Natural killer cell (primary cell): ENCODE measurements around the gene LBHD2. TPM values are rescaled to one million over a fixed set of nuclear protein-coding genes. Genes with fewer than 3 reads are reported as not detected.

Experiments used
- ATAC-seq, 3 donors: fragments of 150-1000 bp in 2 of 3; fragments of 200-7000 bp in 1 of 3; cut with Tn5 transposase; 1 replicate in 1 of 3; 2 replicates in 2 of 3; pipeline ENCODE4 v1.10.0; 2021; ENCODE audit warnings: mild to moderate bottlenecking in 2 of 3, moderate library complexity in 2 of 3
- DNase-seq, 2 donors: peaks; one replicate each; pipeline versions ENCODE4 v3.0.0 to v3.0.0-alpha.2; 2013 to 2021; ENCODE audit warnings: mixed read lengths in 1 of 2
- H3K27ac ChIP-seq: one replicate; pipeline ENCODE4 v1.5.1; 2013; ENCODE audit warnings: mild to moderate bottlenecking, low read length
- H3K27me3 ChIP-seq: one replicate; pipeline ENCODE4 v1.6.1; 2013; ENCODE audit warnings: low read length; ENCODE audit not compliant: control insufficient read depth, insufficient read depth
- H3K36me3 ChIP-seq: one replicate; pipeline ENCODE4 v1.6.1; 2013; ENCODE audit warnings: low read length; ENCODE audit not compliant: control insufficient read depth, insufficient read depth
- H3K4me1 ChIP-seq: one replicate; pipeline ENCODE4 v1.6.1; 2013; ENCODE audit warnings: low read length; ENCODE audit not compliant: control insufficient read depth, insufficient read depth
- H3K4me3 ChIP-seq: one replicate; pipeline ENCODE4 v1.5.1; 2013; ENCODE audit warnings: low read length
- H3K9me3 ChIP-seq: one replicate; pipeline ENCODE4 v1.6.1; 2013; ENCODE audit warnings: low read length; ENCODE audit not compliant: control insufficient read depth, insufficient read depth
- H3K27ac Mint-ChIP-seq, 2 donors: one replicate each; pipeline ENCODE4 v1.8.0; 2022; ENCODE audit warnings: mild to moderate bottlenecking in 2 of 2, mixed read lengths in 2 of 2, moderate library complexity in 1 of 2
- H3K27me3 Mint-ChIP-seq, 2 donors: one replicate each; pipeline ENCODE4 v1.8.0; 2022; ENCODE audit warnings: low read depth in 2 of 2, mixed read lengths in 2 of 2
- H3K36me3 Mint-ChIP-seq: one replicate; pipeline ENCODE4 v1.8.0; 2022; ENCODE audit warnings: mixed read lengths
- H3K4me1 Mint-ChIP-seq, 2 donors: one replicate each; pipeline ENCODE4 v1.8.0; 2022; ENCODE audit warnings: mixed read lengths in 2 of 2
- H3K4me3 Mint-ChIP-seq: one replicate; pipeline ENCODE4 v1.8.0; 2022; ENCODE audit warnings: mild to moderate bottlenecking, moderate library complexity, mixed read lengths
- H3K9me3 Mint-ChIP-seq, 2 donors: one replicate each; pipeline ENCODE4 v1.8.0; 2022; ENCODE audit warnings: mixed read lengths in 2 of 2
- CTCF ChIP-seq: fragments of 200-600 bp; IDR thresholded peaks from one replicate; pipeline ENCODE4 v1.8.0; 2022; ENCODE audit warnings: antibody characterized with exemption
- WGBS: methylation state at CpG from one replicate; pipeline ENCODE4 v1.1.7; 2013; ENCODE audit warnings: missing lambda C conversion rate; ENCODE audit not compliant: insufficient coverage; 5-methylcytosine and 5-hydroxymethylcytosine counted together
- intact Hi-C: fragments of 100-400 bp; cut with micrococcal nuclease; formaldehyde crosslinking; loops from one replicate; pipeline ENCODE4 v1.14.2; 2022
- total RNA-seq, 4 donors: library from RNA; stranded (reverse); fragments of 120-200 nt in 1 of 4; gene quantifications; one replicate each; pipeline versions ENCODE4 v1.2.3 to v1.2.4, GENCODE V29; 2013 to 2022

LBHD2 gene
- total RNA-seq, 3 donors from 2014 or later (not counting 1 experiment from before 2014, with no cell fraction given), result not detected

GRCh38 chr14:103126088-103126872 lies 42.3 kb downstream of the LBHD2 start:
- Mint-ChIP-seq H3K27ac (no peak overlapping the region), H3K27me3 (peaks cover 13 to 16% of the 10 kb centered on the region in 2 donors), H3K4me1 (peaks cover 0 to 6% of the 10 kb centered on the region in 2 donors), H3K4me3 (no peak overlapping the region), H3K9me3 (no peaks in the 10 kb centered on the region), H3K36me3 (no peaks in the 10 kb centered on the region)
- no peaks in the 10 kb centered on the region for H3K9me3 ChIP-seq
- ATAC-seq (no peak), DNase-seq (no peak)
- H3K36me3 ChIP-seq, result no peaks in the 10 kb centered on the region
- intact Hi-C loops, result no loop called here
- H3K27me3 ChIP-seq, result peaks cover 14% of the 10 kb centered on the region
- 93% methylated on average over 22 of the region's 22 CpGs for WGBS
- TF ChIP-seq CTCF, result no peak
- H3K4me1 ChIP-seq, result peaks cover 23% of the 10 kb centered on the region
- no peak overlapping the region for H3K4me3 ChIP-seq
- no peak overlapping the region for H3K27ac ChIP-seq

GRCh38 chr14:103126873-103127304 lies 42.9 kb downstream of the LBHD2 start:
- 91% methylated on average over 62 of the region's 62 CpGs for WGBS
- Mint-ChIP-seq H3K4me1 (peaks cover 0 to 6% of the 10 kb centered on the region in 2 donors), H3K27ac (no peak overlapping the region), H3K4me3 (no peak overlapping the region), H3K27me3 (peaks cover 10 to 13% of the 10 kb centered on the region in 2 donors), H3K9me3 (no peaks in the 10 kb centered on the region), H3K36me3 (no peaks in the 10 kb centered on the region)
- H3K9me3 ChIP-seq, result no peaks in the 10 kb centered on the region
- no peak overlapping the region for H3K27ac ChIP-seq
- ATAC-seq (no peak), DNase-seq (no peak)
- H3K36me3 ChIP-seq, result no peaks in the 10 kb centered on the region
- H3K27me3 ChIP-seq, result peaks cover 14% of the 10 kb centered on the region
- peaks cover 21% of the 10 kb centered on the region for H3K4me1 ChIP-seq
- H3K4me3 ChIP-seq, result no peak overlapping the region
- TF ChIP-seq CTCF, result no peak
- intact Hi-C loops, result no loop called here

GRCh38 chr14:103127356-103127755 lies 43.3 kb downstream of the LBHD2 start:
- no peak overlapping the region for H3K27ac Mint-ChIP-seq
- H3K4me1 Mint-ChIP-seq, result peaks cover 0 to 6% of the 10 kb centered on the region in 2 donors
- no peaks in the 10 kb centered on the region for H3K36me3 Mint-ChIP-seq
- 95% methylated on average over 39 of the region's 39 CpGs for WGBS
- intact Hi-C loops, result no loop called here
- no peak for TF ChIP-seq CTCF
- H3K9me3 Mint-ChIP-seq, result no peaks in the 10 kb centered on the region
- Histone ChIP-seq H3K27ac (no peak overlapping the region), H3K9me3 (no peaks in the 10 kb centered on the region), H3K27me3 (peaks cover 11% of the 10 kb centered on the region), H3K4me3 (no peak overlapping the region), H3K4me1 (peaks cover 16% of the 10 kb centered on the region), H3K36me3 (no peaks in the 10 kb centered on the region)
- peaks cover 6 to 9% of the 10 kb centered on the region in 2 donors for H3K27me3 Mint-ChIP-seq
- no peak for ATAC-seq
- no peak for DNase-seq
- H3K4me3 Mint-ChIP-seq, result no peak overlapping the region
